HG03039 (cell line): ENCODE data around the gene REEP6.

Source experiments
- ATAC-seq: cut with Tn5 transposase; IDR thresholded peaks from one replicate; pipeline ENCODE4 v1.9.1; 2021; ENCODE audit warnings: mild to moderate bottlenecking, moderate library complexity; ENCODE audit not compliant: unreplicated experiment

REEP6 gene

GRCh38 chr19:1456121-1456900 lies 34.7 kb upstream of the REEP6 start:
- no peak for ATAC-seq

DNA sequence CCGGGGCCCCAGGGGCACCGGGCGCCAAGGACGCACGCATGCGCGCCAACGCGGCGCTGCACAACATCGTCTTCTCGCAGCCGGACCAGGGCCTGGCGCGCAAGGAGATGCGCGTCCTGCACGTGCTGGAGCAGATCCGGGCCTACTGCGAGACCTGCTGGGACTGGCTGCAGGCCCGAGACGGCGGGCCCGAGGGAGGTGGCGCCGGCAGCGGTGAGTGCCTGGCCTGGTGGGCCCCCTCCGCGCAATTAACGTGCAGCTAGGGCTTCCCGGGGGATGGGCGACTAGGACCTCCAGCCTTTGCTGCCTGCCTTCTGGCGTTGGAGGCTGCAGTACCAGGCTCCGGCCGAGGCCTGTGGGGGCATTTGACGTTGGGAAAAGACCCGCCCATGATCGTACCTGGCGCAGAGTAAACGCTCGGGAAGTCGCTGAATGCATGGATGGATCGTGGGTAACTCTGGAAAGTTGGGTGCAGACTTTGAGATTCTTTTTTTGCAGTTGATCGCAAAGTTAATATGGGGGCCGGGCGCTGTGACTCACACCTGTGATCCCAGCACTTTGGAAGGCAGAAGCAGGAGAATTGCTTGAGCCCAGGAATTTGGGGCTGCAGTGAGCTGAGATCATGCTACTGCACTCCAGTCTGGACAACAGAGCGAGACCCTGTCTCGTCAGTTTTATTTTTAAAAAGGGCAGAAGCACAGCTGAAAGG lies 33.8 kb upstream of the REEP6 start:
- no peak for ATAC-seq

DNA sequence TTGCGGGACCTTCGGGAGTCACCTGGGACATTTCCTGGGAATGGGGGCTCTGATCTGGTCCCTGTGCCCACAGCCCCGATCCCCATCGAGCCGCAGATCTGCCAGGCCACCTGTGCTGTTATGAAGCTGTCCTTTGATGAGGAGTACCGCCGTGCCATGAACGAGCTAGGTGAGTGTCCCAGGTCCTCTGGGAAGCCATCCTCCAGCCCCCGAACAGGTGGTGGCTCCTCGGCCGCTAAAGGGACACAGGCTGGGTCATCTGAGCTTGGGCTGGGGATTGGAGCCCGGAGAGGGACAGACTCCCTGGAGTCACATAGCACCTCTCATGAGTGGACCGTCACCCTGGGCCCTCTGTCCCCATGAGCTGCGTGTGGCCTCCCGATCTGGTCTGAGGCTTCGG lies 33.1 kb upstream of the REEP6 start:
- ATAC-seq = no peak

DNA sequence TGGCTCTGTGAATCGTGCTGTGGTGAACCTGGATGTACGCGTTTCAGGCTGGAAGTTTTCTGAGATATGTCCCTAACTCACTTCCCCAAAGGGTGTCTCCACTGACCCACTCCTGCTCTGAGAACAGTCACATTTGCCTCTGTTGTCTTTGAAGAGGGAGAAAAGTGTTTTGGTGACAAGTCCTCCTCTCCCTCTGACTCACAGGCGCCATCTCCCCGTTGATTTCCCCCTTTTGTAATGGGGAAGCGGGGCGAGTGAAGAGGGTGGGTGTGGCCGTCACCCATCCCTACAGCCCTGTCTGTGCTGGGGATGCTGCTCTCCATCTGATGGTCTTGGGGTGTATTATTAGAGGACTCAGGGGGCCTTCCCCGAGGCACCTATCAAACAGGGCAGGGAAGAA lies 31.5 kb upstream of the REEP6 start:
- no peak for ATAC-seq

GRCh38 chr19:1460033-1460995 lies 30.7 kb upstream of the REEP6 start:
- ATAC-seq = no peak

GRCh38 chr19:1461862-1462261 lies 29.1 kb upstream of the REEP6 start:
- no peak for ATAC-seq

DNA sequence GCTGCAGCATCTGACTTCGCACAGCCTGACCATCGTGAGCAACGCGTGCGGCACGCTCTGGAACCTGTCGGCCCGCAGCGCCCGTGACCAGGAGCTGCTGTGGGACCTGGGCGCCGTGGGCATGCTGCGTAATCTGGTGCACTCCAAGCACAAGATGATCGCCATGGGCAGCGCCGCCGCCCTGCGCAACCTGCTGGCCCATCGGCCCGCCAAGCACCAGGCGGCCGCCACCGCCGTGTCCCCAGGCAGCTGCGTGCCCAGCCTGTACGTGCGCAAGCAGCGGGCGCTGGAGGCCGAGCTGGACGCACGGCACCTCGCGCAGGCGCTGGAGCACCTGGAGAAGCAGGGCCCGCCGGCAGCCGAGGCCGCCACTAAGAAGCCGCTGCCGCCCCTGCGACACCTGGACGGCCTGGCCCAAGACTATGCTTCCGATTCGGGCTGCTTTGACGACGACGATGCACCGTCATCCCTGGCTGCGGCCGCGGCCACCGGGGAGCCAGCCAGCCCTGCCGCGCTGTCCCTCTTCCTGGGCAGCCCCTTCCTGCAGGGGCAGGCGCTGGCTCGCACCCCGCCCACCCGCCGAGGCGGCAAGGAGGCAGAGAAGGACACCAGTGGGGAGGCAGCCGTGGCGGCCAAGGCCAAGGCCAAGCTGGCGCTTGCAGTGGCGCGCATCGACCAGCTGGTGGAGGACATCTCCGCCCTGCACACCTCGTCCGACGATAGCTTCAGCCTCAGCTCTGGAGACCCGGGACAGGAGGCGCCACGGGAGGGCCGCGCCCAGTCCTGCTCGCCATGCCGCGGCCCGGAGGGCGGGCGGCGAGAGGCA lies 25.6 kb upstream of the REEP6 start:
- ATAC-seq = no peak

DNA sequence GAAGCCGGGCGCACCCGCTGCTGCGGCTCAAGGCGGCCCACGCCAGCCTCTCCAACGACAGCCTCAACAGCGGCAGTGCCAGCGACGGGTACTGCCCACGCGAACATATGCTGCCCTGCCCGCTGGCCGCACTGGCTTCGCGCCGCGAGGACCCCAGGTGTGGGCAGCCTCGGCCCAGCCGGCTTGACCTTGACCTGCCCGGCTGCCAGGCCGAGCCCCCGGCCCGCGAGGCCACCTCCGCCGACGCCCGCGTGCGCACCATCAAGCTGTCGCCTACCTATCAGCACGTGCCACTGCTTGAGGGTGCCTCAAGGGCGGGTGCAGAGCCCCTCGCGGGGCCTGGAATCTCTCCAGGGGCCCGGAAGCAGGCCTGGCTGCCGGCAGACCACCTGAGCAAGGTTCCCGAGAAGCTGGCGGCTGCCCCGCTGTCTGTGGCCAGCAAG lies 24.9 kb upstream of the REEP6 start:
- no peak for ATAC-seq

DNA sequence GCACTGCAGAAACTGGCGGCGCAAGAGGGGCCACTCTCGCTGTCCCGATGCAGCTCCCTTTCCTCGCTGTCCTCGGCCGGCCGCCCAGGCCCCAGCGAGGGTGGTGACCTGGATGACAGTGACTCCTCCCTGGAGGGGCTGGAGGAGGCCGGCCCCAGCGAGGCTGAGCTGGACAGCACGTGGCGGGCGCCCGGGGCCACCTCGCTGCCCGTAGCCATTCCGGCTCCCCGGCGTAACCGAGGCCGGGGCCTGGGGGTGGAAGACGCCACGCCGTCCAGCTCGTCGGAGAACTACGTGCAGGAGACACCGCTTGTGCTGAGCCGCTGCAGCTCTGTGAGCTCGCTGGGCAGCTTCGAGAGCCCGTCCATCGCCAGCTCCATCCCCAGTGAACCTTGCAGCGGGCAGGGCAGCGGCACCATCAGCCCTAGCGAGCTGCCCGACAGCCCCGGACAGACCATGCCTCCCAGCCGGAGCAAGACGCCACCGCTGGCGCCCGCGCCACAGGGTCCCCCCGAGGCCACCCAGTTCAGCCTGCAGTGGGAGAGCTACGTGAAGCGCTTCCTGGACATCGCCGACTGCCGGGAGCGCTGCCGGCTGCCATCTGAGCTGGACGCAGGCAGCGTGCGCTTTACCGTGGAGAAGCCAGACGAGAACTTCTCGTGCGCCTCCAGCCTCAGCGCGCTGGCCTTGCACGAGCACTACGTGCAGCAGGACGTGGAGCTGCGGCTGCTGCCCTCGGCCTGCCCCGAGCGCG lies 24.3 kb upstream of the REEP6 start:
- ATAC-seq = no peak

GRCh38 chr19:1467215-1467489 lies 23.8 kb upstream of the REEP6 start:
- ATAC-seq = no peak

- no peak for ATAC-seq
These were observed 23.3 kb upstream of the REEP6 start for GRCh38 chr19:1467490-1468273.

DNA sequence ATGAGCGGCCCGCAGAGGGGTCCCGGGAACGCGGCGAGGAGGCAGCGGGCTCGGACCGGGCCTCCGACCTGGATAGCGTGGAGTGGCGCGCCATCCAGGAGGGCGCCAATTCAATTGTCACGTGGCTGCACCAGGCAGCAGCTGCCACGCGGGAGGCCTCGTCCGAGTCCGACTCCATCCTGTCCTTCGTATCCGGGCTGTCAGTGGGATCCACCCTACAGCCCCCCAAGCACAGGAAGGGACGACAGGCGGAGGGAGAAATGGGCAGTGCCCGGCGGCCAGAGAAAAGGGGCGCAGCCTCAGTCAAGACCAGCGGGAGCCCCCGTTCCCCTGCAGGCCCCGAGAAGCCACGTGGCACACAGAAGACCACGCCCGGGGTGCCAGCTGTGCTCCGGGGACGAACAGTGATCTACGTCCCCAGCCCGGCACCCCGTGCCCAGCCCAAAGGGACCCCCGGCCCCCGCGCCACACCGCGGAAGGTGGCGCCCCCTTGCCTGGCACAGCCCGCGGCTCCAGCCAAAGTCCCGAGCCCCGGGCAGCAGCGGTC lies 22.6 kb upstream of the REEP6 start:
- ATAC-seq = no peak

GRCh38 chr19:1468821-1469254 lies 22.1 kb upstream of the REEP6 start:
- no peak for ATAC-seq

DNA sequence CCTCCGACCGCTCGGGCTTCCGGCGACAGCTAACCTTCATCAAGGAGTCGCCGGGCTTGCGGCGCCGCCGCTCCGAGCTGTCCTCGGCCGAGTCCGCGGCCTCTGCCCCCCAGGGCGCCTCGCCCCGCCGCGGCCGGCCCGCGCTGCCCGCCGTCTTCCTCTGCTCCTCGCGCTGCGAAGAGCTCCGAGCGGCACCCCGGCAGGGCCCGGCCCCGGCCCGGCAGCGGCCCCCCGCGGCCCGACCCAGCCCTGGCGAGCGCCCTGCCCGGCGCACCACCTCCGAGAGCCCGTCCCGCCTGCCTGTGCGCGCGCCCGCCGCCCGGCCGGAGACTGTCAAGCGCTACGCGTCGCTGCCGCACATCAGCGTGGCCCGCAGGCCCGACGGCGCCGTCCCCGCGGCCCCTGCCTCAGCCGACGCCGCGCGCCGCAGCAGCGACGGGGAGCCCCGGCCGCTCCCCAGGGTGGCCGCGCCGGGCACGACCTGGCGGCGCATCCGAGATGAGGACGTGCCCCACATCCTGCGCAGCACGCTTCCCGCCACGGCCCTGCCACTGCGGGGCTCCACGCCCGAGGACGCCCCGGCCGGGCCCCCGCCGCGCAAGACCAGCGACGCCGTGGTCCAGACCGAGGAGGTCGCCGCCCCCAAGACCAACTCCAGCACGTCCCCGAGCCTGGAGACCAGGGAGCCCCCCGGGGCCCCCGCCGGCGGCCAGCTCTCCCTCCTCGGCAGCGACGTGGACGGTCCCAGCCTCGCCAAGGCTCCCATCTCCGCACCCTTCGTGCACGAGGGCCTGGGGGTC lies 21.5 kb upstream of the REEP6 start:
- ATAC-seq = no peak

DNA sequence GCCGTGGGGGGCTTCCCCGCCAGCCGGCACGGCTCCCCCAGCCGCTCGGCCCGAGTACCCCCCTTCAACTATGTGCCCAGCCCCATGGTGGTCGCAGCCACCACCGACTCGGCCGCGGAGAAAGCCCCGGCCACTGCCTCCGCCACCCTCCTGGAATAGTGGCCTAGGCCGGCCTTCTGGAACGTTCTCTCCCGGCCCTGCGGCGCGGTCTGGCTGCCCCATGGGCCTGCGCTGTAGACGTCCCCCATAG lies 21.0 kb upstream of the REEP6 start:
- no peak for ATAC-seq

DNA sequence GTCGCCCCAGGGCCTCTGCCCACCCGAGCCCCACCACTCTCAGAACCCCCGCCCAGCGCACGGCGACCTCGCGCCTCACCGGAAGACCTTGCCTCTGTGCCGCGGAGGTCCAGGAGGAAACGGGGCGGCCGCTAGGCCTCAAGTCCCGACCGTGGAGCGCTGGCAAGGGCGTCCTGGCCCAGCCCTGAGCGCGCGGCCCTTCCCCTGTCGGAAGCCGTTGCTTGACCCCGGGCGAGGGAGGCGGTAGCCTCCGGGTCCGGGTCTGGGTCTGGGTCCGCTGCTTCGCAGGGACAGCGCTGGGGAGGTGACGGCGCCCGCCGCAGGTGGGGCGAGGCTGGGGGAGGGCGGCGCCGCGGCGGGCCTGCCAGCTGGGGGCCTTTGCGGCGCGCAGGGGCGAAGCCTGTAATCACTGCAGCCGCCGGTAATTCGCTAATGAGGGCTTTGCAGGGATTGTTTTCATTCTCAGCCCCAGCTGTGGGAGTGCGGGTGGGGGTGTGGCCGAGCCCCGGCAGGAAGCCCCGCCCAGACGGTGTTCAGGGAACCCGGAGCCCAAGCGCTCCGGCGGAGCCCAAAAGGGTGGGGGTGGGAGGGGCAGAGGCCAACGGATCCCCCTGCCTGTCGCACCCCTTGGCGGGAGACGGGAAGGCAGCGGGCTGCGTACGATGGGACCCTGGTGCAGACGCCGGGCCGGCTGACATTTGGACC lies 20.5 kb upstream of the REEP6 start:
- no peak for ATAC-seq

DNA sequence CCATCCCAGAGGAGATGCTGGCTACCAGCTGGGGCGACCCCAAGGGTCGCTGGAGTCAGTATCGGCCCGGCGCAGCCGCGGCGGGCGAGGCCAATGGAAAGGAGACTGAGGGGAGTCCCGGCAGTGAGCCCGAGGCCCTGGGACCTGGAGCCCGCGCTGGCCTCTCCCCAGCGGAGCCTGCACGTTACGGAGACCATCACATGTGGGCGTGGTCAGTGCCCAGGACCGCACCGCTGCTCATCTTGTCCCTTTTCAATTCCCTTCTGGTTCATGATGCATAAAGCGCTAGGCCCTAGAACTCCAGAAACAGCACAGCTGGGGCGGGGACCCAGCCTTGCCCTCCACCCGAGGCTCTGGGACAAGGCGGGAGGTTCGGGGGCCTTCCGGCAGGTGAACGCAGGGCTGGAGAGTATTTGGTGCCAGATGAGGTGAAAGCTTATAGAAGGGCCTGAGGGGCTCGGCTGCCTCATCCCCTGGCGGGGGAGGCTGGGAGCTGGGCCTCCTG lies 19.9 kb upstream of the REEP6 start:
- no peak for ATAC-seq
